Measurements from ENCODE around the gene SIL1.

Gene SIL1

GRCh38 chr5:139214646-139215045 lies 16.5 kb upstream of the SIL1 start:
- TF ChIP-seq CTCF (conservative IDR thresholded peaks at IDR 0.05; ENCODE audit: control insufficient read depth, insufficient read depth, low read depth, low read length): no peak
- no peak for DNase-seq (ENCODE audit: low read depth)
- H3K4me3 ChIP-seq (ENCODE audit: control insufficient read depth, low read depth, low read length): no peak overlapping the region

GRCh38 chr5:139212906-139213305 lies 14.7 kb upstream of the SIL1 start:
- TF ChIP-seq CTCF (conservative IDR thresholded peaks at IDR 0.05; ENCODE audit: control insufficient read depth, insufficient read depth, low read depth, low read length): no peak
- no peak overlapping the region for H3K4me3 ChIP-seq (ENCODE audit: control insufficient read depth, low read depth, low read length)
- no peak for DNase-seq (ENCODE audit: low read depth)

GRCh38 chr5:139212486-139212885 lies 14.3 kb upstream of the SIL1 start:
- no peak for DNase-seq (ENCODE audit: low read depth)

GRCh38 chr5:139210585-139210984 lies 12.4 kb upstream of the SIL1 start:
- no peak overlapping the region for H3K4me3 ChIP-seq (ENCODE audit: control insufficient read depth, low read depth, low read length)
- no peak for TF ChIP-seq CTCF (conservative IDR thresholded peaks at IDR 0.05; ENCODE audit: control insufficient read depth, insufficient read depth, low read depth, low read length)
- no peak for DNase-seq (ENCODE audit: low read depth)

More at GRCh38 chr5:139212486-139212885, 14.3 kb upstream of the SIL1 start:
- TF ChIP-seq CTCF (conservative IDR thresholded peaks at IDR 0.05; ENCODE audit: control insufficient read depth, insufficient read depth, low read depth, low read length): no peak
- H3K4me3 ChIP-seq (ENCODE audit: control insufficient read depth, low read depth, low read length): no peak overlapping the region

GRCh38 chr5:139207297-139208000 lies 9.3 kb upstream of the SIL1 start:
- no peak for DNase-seq (ENCODE audit: low read depth)
- H3K4me3 ChIP-seq (ENCODE audit: control insufficient read depth, low read depth, low read length): no peak overlapping the region
- no peak for TF ChIP-seq CTCF (conservative IDR thresholded peaks at IDR 0.05; ENCODE audit: control insufficient read depth, insufficient read depth, low read depth, low read length)

GRCh38 chr5:139205586-139205985 lies 7.4 kb upstream of the SIL1 start:
- no peak overlapping the region for H3K4me3 ChIP-seq (ENCODE audit: control insufficient read depth, low read depth, low read length)
- TF ChIP-seq CTCF (conservative IDR thresholded peaks at IDR 0.05; ENCODE audit: control insufficient read depth, insufficient read depth, low read depth, low read length): no peak

More at GRCh38 chr5:139205586-139205985, 7.4 kb upstream of the SIL1 start:
- DNase-seq (ENCODE audit: low read depth): no peak

Measured in fibroblast of mammary gland (primary cell).